ENCODE measurements around the gene TTLL10. TPM values are rescaled to one million over a fixed set of nuclear protein-coding genes. Genes with fewer than 3 reads are reported as not detected.

The TTLL10 gene
- total RNA-seq, 4 donors from 2014 or later = 0.23 TPM; not detected in 3

DNA sequence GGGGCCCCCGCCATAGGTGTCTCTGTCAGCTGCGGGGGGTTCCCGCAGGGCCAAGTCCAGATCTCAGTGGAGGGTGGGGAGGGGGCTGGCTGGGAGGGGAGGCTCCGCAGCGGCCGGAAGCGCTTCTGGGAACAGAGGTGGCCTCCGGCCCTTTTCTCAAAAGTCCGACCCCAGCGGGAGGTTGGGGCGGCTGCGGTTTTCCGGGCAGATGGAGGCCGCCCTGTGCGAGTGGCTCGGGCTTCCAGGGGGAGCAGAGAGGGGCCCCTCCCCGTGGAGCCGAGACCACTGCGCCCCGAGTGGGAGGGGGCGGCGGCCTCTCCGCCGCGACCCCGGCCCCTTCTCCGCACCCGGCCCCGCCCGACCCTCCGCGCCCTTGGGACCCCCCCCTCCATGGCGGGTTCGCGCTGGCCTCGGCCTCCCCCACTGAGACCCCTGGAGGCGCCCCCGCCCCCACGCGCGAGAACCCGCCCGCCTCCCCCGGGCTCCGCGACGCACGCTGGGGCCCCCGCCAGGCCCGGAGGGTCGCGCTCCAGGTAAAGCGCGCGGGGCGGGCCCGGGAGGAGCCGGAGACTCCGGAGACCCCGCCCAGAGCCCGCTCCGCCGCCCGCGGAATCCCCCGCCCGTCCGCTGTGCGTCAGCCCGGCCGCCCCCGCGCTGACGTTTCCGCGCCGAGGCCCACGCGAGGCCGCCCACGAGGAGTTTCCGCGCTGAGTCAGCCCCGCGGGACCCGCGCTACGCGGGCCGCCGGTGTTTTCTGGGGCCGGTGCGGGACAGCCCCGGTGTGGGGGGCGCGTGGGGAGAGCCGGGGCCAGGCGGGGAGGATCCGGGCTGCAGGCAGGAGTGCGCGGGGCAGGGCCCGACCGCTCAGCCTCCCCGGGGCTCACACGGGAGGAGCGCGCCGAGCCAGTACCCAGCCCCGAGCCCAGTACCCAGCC is 27.5 kb downstream of the TTLL10 start:
- WGBS, 2 donors (ENCODE audit: low coverage in 1 of 2) = no CpG with 5 or more reads among the region's 109 CpGs
- Histone ChIP-seq H3K9me3 (no peaks in the 10 kb centered on the region), H3K27ac (peak overlapping the region in 1 of 4 donors; percentile 56), H3K4me3 (peak overlapping the region; percentile 27 to 58), H3K27me3 (peaks cover 66% of the 10 kb centered on the region), H3K4me1 (peaks cover 0 to 21% (median 1%) of the 10 kb centered on the region in 3 donors), H3K36me3 (no peaks in the 10 kb centered on the region)
- no peak for TF ChIP-seq POLR2AphosphoS5 (IDR thresholded peaks at IDR 0.05)
- TF ChIP-seq, protein P1, sequence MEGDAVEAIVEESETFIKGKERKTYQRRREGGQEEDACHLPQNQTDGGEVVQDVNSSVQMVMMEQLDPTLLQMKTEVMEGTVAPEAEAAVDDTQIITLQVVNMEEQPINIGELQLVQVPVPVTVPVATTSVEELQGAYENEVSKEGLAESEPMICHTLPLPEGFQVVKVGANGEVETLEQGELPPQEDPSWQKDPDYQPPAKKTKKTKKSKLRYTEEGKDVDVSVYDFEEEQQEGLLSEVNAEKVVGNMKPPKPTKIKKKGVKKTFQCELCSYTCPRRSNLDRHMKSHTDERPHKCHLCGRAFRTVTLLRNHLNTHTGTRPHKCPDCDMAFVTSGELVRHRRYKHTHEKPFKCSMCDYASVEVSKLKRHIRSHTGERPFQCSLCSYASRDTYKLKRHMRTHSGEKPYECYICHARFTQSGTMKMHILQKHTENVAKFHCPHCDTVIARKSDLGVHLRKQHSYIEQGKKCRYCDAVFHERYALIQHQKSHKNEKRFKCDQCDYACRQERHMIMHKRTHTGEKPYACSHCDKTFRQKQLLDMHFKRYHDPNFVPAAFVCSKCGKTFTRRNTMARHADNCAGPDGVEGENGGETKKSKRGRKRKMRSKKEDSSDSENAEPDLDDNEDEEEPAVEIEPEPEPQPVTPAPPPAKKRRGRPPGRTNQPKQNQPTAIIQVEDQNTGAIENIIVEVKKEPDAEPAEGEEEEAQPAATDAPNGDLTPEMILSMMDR (IDR thresholded peaks at IDR 0.05) = no peak
- no peak for TF ChIP-seq EP300 (IDR thresholded peaks at IDR 0.05)
- no peak for TF ChIP-seq POLR2A (IDR thresholded peaks at IDR 0.05)
- peak; percentile 47 for ATAC-seq

DNA sequence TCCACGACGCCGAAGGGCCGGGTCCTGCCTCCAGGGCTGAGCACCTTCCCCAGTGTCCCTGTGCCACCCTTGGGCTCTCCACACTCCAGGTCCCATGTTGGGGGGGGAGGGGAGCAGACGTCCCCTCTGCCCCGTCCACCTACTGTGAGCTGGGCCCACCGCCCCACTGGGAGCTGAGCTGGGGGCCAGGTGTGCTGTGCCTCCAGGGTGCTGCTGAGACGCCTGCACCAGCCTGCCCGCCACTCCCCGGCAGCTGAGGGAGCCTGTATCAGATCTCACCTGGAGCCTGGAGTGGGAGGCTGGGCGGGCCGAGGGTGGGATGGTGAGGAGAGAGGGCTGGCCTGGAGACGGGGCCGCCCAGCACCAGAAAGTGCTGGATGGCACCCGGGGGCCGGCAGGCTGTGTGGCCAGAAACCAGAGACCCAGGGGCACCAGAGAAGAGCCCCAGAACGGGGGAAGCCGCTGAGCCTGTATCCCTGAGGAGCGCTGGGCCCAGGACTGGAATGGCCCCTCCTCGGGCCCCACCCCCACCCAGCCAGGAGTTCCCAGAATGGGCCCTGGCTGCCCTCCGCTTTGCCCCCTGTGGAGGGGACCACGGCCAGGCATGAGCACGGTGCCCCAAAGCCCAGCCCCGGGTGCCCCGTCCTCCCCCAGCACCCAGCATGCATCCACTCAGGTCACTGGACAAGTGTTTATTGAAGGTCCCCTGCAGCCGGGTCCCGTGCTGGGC is 29.3 kb downstream of the TTLL10 start:
- peaks cover 84% of the 10 kb centered on the region for H3K27me3 ChIP-seq
- no peak for TF ChIP-seq EP300 (IDR thresholded peaks at IDR 0.05)
- TF ChIP-seq, protein P1 (IDR thresholded peaks at IDR 0.05) = no peak
- no peak for TF ChIP-seq POLR2AphosphoS5 (IDR thresholded peaks at IDR 0.05)
- no peak for TF ChIP-seq POLR2A (IDR thresholded peaks at IDR 0.05)

DNA sequence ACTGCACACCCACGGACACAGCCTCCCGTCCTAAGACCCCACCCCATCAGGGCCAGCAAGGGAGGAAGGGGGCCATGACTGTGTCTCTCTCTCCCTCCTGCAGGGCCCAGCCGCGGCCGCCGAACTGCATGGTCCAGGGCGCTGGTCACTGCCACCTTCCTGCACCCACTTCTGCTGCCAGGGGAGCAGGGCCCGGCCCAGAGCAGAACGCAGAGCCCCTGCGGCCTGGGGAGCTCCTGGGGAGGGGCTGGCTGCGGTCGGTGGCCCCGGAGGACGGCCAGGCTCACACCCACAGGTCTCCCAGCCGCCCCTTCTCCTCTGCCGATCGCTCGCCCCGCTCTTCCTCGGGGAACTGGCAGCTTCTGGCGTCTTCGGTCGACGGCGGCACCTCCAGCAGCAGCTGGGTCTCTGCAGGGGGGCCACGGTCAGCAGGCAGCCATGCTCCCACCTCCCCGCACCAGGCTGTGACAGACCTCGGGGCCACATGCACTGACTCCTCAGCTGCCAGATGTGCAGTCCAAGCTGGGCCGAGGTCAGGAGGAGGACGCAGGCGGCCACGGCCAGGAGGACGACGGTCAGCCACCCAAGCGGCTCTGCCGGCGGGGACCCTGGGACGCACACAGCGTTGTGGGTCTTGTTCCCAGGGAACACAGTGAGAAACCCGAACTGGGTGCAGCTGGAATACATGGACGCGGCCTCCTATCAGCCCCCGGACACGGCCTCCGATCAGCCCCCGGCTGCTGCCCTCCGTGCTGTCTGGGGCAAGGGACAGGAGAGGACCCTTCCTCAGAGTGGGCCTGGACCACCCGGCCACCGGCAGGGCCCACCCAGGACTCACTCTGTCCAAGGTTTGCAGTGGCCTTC is 30.1 kb downstream of the TTLL10 start:
- Histone ChIP-seq H3K36me3 (no peaks in the 10 kb centered on the region), H3K27ac (no peak overlapping the region), H3K27me3 (peaks cover 92% of the 10 kb centered on the region), H3K9me3 (no peaks in the 10 kb centered on the region), H3K4me1 (peaks cover 0 to 42% (median 6%) of the 10 kb centered on the region in 3 donors), H3K4me3 (no peak overlapping the region)
- TF ChIP-seq POLR2AphosphoS5 (IDR thresholded peaks at IDR 0.05) (no peak), EP300 (IDR thresholded peaks at IDR 0.05) (no peak), POLR2A (IDR thresholded peaks at IDR 0.05) (no peak)
- TF ChIP-seq, protein P1 (IDR thresholded peaks at IDR 0.05) = no peak
- 43 to 81% methylated on average over 1 to 10 of the region's 49 CpGs for WGBS, 2 donors (ENCODE audit: low coverage in 1 of 2)
- no peak for ATAC-seq

More for the DNA sequence above, 29.3 kb downstream of the TTLL10 start:
- no peak for ATAC-seq
- H3K9me3 ChIP-seq = no peaks in the 10 kb centered on the region
- H3K4me3 ChIP-seq = no peak overlapping the region
- no peak overlapping the region for H3K27ac ChIP-seq
- peaks cover 0 to 34% (median 6%) of the 10 kb centered on the region in 3 donors for H3K4me1 ChIP-seq
- no CpG with 5 or more reads among the region's 27 CpGs for WGBS, 2 donors (ENCODE audit: low coverage in 1 of 2)
- no peaks in the 10 kb centered on the region for H3K36me3 ChIP-seq

DNA sequence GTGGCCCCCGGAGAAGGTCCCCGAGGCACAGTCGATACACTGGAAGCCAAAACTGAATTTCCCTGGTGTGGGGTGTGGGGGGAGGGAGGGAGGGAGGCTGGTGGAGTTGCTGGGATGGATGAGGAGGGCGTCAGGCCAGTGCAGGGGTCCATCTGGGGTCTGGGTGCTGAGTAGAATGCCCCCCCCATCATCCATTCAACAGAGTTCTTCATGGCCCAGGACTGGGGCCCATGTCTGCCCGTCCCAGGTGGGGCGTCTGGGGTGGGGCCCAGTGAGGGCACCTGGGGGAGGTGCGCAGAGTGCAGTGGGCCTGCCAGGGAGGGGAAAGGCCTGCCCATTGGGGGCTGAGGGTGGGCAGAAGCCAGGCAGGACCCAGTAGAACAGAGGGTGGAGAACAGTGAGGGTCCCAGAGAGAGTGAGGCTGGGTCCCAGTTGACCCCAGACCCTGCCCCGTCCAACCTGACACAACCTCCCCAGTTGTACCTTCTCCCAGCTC is 30.8 kb downstream of the TTLL10 start:
- Histone ChIP-seq H3K4me1 (peaks cover 0 to 42% (median 6%) of the 10 kb centered on the region in 3 donors), H3K27ac (no peak overlapping the region), H3K36me3 (no peaks in the 10 kb centered on the region), H3K4me3 (no peak overlapping the region), H3K9me3 (no peaks in the 10 kb centered on the region), H3K27me3 (peaks cover 89% of the 10 kb centered on the region)
- ATAC-seq = no peak
- TF ChIP-seq POLR2A (IDR thresholded peaks at IDR 0.05) (no peak), EP300 (IDR thresholded peaks at IDR 0.05) (no peak), POLR2AphosphoS5 (IDR thresholded peaks at IDR 0.05) (no peak)
- TF ChIP-seq, protein P1 (IDR thresholded peaks at IDR 0.05) = no peak
- WGBS, 2 donors (ENCODE audit: low coverage in 1 of 2) = no CpG with 5 or more reads among the region's 8 CpGs

Data from gastroesophageal sphincter (tissue), 4 donors.